ENCODE data around the gene ARGLU1.

The ARGLU1 gene

GRCh38 chr13:106596275-106596937, 28.5 kb upstream of the ARGLU1 start:
- ATAC-seq (ENCODE audit: insufficient read depth, low read depth) (no peak), DNase-seq (no peak)
- Histone ChIP-seq H3K4me2 (ENCODE audit: insufficient read depth, low read length) (no peak overlapping the region), H3K4me1 (ENCODE audit: insufficient read depth, low read length) (peaks cover 19% of the 10 kb centered on the region), H3K9ac (ENCODE audit: low read depth, low read length) (no peak overlapping the region), H3K27ac (ENCODE audit: low read length) (no peak overlapping the region), H3K27me3 (ENCODE audit: insufficient read depth, low read length, poor library complexity) (no peaks in the 10 kb centered on the region), H4K20me1 (ENCODE audit: insufficient read depth, low read length) (no peaks in the 10 kb centered on the region), H3K4me3 (ENCODE audit: low read depth in 1 of 2, low read length in 2 of 2) (no peak overlapping the region), H3K79me2 (ENCODE audit: insufficient read depth, low read length) (no peaks in the 10 kb centered on the region), H3K36me3 (ENCODE audit: insufficient read depth, low read length) (no peaks in the 10 kb centered on the region), H3K9me3 (ENCODE audit: insufficient read depth, low read length, severe bottlenecking) (no peaks in the 10 kb centered on the region), H2AFZ (ENCODE audit: low read depth, low read length) (no peak overlapping the region)
- TF ChIP-seq CTCF (IDR thresholded peaks at IDR 0.05; ENCODE audit: borderline replicate concordance, extremely low read depth, low read length, poor library complexity, severe bottlenecking) (no peak), EZH2 (IDR thresholded peaks at IDR 0.05; ENCODE audit: borderline replicate concordance, low read depth, low read length, severe bottlenecking) (no peak)

GRCh38 chr13:106595625-106596024, 27.7 kb upstream of the ARGLU1 start:
- no peak overlapping the region for H3K9ac ChIP-seq (ENCODE audit: low read depth, low read length)

GRCh38 chr13:106594980-106595379, 27.0 kb upstream of the ARGLU1 start:
- H4K20me1 ChIP-seq (ENCODE audit: insufficient read depth, low read length), result no peaks in the 10 kb centered on the region
- H3K36me3 ChIP-seq (ENCODE audit: insufficient read depth, low read length), result no peaks in the 10 kb centered on the region
- ATAC-seq (ENCODE audit: insufficient read depth, low read depth) (no peak), DNase-seq (no peak)
- no peak overlapping the region for H3K9ac ChIP-seq (ENCODE audit: low read depth, low read length)
- H2AFZ ChIP-seq (ENCODE audit: low read depth, low read length), result no peak overlapping the region
- H3K27ac ChIP-seq (ENCODE audit: low read length), result no peak overlapping the region
- TF ChIP-seq EZH2 (IDR thresholded peaks at IDR 0.05; ENCODE audit: borderline replicate concordance, low read depth, low read length, severe bottlenecking), result no peak
- TF ChIP-seq CTCF (IDR thresholded peaks at IDR 0.05; ENCODE audit: borderline replicate concordance, extremely low read depth, low read length, poor library complexity, severe bottlenecking), result no peak
- no peaks in the 10 kb centered on the region for H3K9me3 ChIP-seq (ENCODE audit: insufficient read depth, low read length, severe bottlenecking)
- H3K4me1 ChIP-seq (ENCODE audit: insufficient read depth, low read length), result peaks cover 7% of the 10 kb centered on the region
- no peaks in the 10 kb centered on the region for H3K79me2 ChIP-seq (ENCODE audit: insufficient read depth, low read length)
- no peaks in the 10 kb centered on the region for H3K27me3 ChIP-seq (ENCODE audit: insufficient read depth, low read length, poor library complexity)
- H3K4me3 ChIP-seq (ENCODE audit: low read depth in 1 of 2, low read length in 2 of 2), result no peak overlapping the region
- H3K4me2 ChIP-seq (ENCODE audit: insufficient read depth, low read length), result no peak overlapping the region

More at GRCh38 chr13:106595625-106596024, 27.7 kb upstream of the ARGLU1 start:
- TF ChIP-seq EZH2 (IDR thresholded peaks at IDR 0.05; ENCODE audit: borderline replicate concordance, low read depth, low read length, severe bottlenecking) (no peak), CTCF (IDR thresholded peaks at IDR 0.05; ENCODE audit: borderline replicate concordance, extremely low read depth, low read length, poor library complexity, severe bottlenecking) (no peak)
- Histone ChIP-seq H3K4me3 (ENCODE audit: low read depth in 1 of 2, low read length in 2 of 2) (no peak overlapping the region), H2AFZ (ENCODE audit: low read depth, low read length) (no peak overlapping the region), H3K9me3 (ENCODE audit: insufficient read depth, low read length, severe bottlenecking) (no peaks in the 10 kb centered on the region), H3K4me1 (ENCODE audit: insufficient read depth, low read length) (peaks cover 13% of the 10 kb centered on the region), H3K79me2 (ENCODE audit: insufficient read depth, low read length) (no peaks in the 10 kb centered on the region), H3K27me3 (ENCODE audit: insufficient read depth, low read length, poor library complexity) (no peaks in the 10 kb centered on the region), H3K4me2 (ENCODE audit: insufficient read depth, low read length) (no peak overlapping the region), H3K36me3 (ENCODE audit: insufficient read depth, low read length) (no peaks in the 10 kb centered on the region), H3K27ac (ENCODE audit: low read length) (no peak overlapping the region), H4K20me1 (ENCODE audit: insufficient read depth, low read length) (no peaks in the 10 kb centered on the region)
- no peak for ATAC-seq (ENCODE audit: insufficient read depth, low read depth)
- DNase-seq, result no peak

All from DND-41 (cell line).